ENCODE data around the gene EXOC4.

Gene EXOC4

GRCh38 chr7:133851411-133851810 lies 598.5 kb downstream of the EXOC4 start:
- no peak for DNase-seq (ENCODE audit: extremely low read depth in 1 of 2, low read depth in 1 of 2)

GRCh38 chr7:133853706-133854276 lies 600.9 kb downstream of the EXOC4 start:
- no peak for DNase-seq (ENCODE audit: extremely low read depth in 1 of 2, low read depth in 1 of 2)

DNA sequence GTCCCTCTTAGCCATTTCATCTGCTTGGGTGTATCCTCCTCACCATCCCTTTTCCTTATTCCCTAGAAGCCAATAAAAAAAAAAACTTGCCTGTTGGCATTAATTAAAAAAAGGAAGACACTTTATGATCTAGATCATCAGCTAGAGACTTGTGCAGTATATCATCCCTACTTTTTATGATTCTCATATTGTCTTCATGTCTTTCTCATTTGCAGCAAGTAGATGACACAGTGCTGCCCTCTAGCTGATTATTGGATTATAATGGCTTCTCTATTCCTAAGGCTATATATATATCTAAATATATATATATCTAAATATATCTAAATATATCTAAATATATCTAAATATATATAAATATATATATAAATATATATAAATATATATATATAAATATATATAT lies 601.9 kb downstream of the EXOC4 start:
- DNase-seq (ENCODE audit: extremely low read depth in 1 of 2, low read depth in 1 of 2): no peak

DNA sequence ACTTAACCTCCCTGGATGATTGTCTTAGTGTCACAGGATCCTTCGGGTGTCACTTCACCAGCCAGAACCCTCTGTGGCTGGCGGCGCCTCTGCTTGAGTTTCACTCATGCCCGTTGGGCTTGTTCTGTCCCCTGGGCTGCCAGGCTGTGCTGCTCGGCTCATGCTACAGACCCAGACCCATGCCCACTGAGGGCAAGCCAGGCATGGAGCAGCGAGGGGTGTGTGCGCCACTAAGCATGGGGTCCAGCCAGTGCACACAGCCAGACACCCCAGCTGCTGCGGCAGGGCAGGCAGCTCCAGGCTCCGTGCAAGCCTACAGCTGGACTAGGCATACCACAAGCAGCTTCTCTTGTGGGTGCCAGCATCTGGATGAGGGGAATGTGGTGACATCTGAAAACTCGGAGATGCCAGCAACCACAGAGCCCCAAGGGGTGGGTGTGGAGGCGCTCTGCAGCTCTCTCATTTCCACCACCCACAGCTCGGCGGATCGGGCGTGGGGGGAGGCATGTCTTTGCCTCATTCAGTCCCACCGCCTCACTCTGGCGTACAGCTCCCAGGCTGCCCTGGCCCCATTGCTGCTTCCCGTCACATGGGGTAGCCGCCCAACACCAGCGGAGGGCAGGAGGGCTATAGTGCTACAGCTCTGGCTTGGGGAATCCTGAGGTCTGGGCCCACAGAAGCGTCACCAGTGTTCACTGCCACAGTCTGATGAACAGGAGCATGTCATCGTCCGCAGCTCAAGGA lies 604.7 kb downstream of the EXOC4 start:
- DNase-seq (ENCODE audit: extremely low read depth in 1 of 2, low read depth in 1 of 2): no peak

GRCh38 chr7:133858311-133858710 lies 605.4 kb downstream of the EXOC4 start:
- no peak for DNase-seq (ENCODE audit: extremely low read depth in 1 of 2, low read depth in 1 of 2)

DNA sequence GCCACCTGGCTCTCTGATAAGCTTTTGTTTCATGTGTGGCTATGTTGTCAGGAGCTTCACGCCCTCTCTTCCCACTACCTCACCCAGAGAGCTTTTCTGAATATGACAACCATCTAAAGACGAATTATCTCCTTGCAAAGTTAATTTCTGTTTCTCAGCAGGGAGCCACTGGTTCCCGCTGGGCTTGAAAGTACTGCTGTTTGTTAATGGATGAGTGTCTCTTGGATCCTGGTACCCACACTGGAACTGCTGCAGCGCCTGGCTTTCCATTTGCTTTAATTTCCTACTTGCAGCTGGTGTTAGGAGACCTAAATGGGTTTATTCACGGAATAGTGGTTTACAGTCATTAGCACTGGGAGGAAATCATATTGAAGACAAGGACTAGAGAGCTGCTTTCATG lies 606.4 kb downstream of the EXOC4 start:
- no peak for DNase-seq (ENCODE audit: extremely low read depth in 1 of 2, low read depth in 1 of 2)

DNA sequence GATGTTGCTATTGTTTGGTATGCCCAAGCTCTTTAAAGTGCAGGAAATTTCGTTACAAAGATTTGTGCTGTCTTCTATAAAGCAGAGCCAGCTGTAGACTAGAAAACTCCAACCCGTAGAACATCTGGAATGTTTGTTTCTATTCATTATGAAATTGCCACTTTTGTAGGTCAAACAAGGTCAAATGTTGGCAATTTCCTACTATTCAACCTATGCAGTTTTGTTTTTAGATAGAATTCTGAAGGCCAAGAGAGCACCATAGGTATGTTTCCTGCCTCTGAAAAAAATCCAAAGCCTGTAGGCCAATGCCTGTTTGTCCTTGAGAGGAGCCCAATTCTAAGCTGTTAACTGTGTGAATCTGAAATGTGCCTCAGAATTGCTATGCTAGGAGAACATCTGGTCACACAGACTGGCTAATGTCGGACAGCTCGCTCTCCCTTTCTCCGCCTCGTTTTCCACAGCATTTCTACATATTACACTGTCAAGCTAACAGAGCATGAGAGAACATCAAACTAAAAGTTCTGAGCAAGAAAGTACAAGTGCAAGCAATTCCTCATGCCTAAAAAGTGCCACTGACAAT lies 607.1 kb downstream of the EXOC4 start:
- no peak for DNase-seq (ENCODE audit: extremely low read depth in 1 of 2, low read depth in 1 of 2)

GRCh38 chr7:133860628-133861335 lies 607.9 kb downstream of the EXOC4 start:
- DNase-seq (ENCODE audit: extremely low read depth in 1 of 2, low read depth in 1 of 2): no peak

DNA sequence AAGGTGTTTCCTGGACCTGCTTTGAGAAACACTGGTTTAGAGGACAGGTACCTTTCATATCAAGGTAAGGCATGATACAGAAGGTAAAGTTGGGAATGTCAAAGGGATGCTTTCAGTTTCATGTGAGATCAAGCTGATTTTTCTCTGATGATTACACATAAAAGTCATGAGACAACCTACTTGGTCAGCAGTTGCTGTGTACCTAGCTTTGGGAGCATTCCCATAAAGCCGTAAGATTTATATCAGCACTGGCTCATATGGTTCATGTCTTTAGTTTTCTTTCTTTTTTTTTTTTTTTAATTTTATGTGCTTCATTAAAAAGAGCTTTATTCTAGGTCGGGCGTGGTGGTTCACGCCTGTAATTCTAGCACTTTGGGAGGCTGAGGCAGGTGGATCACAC lies 609.0 kb downstream of the EXOC4 start:
- no peak for DNase-seq (ENCODE audit: extremely low read depth in 1 of 2, low read depth in 1 of 2)

- DNase-seq (ENCODE audit: extremely low read depth in 1 of 2, low read depth in 1 of 2): no peak
These were observed 610.6 kb downstream of the EXOC4 start for GRCh38 chr7:133863362-133864061.

- DNase-seq (ENCODE audit: extremely low read depth in 1 of 2, low read depth in 1 of 2): no peak
These were observed 616.7 kb downstream of the EXOC4 start for GRCh38 chr7:133869556-133869955.

DNA sequence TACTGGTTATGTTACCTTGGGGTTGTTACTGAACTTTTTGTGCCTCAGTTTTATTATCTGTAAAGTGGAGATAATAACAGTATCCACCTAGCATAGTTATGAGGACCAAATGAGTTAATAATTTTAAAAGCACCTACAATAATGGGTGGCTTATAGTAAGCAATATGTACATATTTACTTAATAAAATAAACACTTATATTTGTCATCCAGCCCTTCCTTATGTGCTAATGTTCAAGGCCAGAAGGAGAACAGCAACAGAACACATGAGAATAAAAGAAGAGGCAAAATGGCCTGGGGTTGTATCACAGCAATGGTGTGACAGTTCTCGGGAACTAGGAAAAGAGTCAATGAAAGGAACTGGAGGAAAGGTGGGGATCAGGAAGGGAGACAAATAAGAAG lies 618.9 kb downstream of the EXOC4 start:
- DNase-seq (ENCODE audit: extremely low read depth in 1 of 2, low read depth in 1 of 2): no peak

DNA sequence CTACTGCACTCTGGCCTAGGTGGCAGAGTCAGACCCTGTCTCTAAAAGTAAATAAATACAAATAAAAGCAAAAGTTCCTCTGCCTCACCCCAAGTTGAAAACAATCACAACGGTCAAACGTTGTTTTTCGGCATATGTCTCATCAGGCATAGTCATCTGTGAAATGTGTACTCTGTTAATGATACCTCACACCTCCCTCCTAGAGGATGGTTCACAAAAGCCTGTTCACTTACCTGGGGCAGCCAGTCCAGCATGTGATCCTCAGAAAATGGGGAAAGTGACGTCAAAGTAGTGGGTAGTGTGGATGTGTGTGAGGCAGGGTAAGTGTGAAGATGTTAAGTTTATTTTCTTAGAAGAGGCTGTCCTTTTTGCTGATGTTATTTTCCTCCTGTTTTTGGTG lies 620.3 kb downstream of the EXOC4 start:
- DNase-seq (ENCODE audit: extremely low read depth in 1 of 2, low read depth in 1 of 2): no peak

GRCh38 chr7:133873631-133874030 lies 620.8 kb downstream of the EXOC4 start:
- no peak for DNase-seq (ENCODE audit: extremely low read depth in 1 of 2, low read depth in 1 of 2)

DNA sequence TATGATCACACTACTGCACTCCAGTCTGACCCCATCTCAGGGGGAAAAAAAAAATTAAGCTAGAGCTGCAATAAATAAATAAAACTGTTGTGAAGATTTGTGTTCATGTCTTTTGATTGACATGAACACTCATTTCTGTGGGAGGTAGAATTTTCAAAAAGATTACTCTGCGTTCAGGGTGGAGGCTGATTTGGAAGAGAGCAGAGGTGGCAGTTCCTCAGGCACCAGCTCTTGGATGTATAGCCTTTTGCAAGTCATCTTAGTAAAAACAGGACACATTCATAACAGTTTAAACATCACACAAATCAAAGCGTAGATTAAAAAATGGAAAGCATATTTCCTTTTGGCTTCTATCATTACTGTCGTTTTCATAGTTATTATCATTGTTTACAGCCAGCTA lies 630.7 kb downstream of the EXOC4 start:
- DNase-seq (ENCODE audit: extremely low read depth in 1 of 2, low read depth in 1 of 2): no peak

- no peak for DNase-seq (ENCODE audit: extremely low read depth in 1 of 2, low read depth in 1 of 2)
These were observed 632.3 kb downstream of the EXOC4 start for GRCh38 chr7:133885213-133885612.

GRCh38 chr7:133886086-133886485 lies 633.2 kb downstream of the EXOC4 start:
- DNase-seq (ENCODE audit: extremely low read depth in 1 of 2, low read depth in 1 of 2): no peak

DNA sequence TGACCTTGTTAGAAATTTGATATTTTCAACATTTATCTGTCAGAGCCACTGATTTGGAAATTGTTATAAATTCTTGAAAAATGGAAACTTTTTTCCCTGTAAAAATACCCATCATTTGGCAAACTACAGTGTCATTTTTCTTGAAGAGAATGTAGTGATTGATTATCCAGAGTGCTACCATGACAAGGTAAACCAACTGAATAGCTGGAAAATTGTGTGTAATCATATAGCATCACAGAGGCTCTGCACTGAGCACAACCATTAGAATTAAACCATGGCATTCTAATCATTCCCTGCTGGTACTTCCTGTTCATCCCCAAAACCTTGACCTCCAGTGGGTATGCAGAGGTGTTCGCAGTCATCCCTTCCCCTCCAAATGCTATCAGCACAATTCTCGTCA lies 633.9 kb downstream of the EXOC4 start:
- no peak for DNase-seq (ENCODE audit: extremely low read depth in 1 of 2, low read depth in 1 of 2)

GRCh38 chr7:133887459-133887858 lies 634.6 kb downstream of the EXOC4 start:
- DNase-seq (ENCODE audit: extremely low read depth in 1 of 2, low read depth in 1 of 2): no peak

DNA sequence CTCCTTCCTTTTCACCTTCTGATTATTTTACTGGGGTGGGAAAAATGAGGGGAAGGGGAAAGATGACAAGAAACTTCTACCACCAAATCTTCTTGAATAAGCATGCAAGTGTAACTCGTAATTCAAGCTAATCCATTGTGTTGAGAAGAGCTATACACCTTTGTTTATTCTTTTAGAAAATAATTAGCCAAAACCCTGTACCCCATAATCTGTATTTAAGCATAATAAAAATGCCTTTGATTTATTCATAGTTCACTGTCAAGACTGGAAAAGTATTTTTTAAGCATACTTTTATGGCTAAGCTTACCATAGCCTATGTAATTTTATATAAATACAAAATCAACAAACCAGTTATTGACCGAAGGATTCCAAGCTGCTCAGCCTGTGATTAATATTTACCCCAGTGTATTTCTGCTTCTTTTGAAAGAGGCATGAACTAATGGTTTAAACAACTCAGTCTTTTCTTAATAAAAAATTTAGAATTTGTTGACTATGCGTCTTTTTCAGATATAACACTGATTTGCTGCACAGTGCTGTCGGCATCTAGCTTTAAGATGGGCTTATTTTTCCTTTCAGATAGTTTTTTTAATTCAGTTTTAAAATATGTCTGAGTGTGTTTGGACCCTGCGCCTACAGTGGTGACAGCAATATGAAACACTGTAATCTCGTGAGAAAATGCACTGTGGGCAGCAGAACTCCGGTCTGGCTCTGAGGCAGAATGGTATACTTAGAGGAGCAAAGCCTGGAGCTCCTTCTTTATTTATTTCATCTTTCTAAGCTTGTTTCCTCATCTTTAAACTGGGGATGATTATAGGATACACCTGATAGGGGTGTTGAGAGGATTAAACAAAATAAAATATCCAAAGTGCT lies 635.4 kb downstream of the EXOC4 start:
- no peak for DNase-seq (ENCODE audit: extremely low read depth in 1 of 2, low read depth in 1 of 2)
